Liver (tissue), 9 donors: ENCODE results near the gene MASP1. TPM values are rescaled to one million over a fixed set of nuclear protein-coding genes. Genes with fewer than 3 reads are reported as not detected.
A peak's percentile ranks its signal among the peaks of the same experiment; 100 is the strongest.

ENCODE experiments used
- DNase-seq: peaks from one replicate; pipeline ENCODE4 v3.0.0-alpha.2; 2017; ENCODE audit warnings: low spot score
- H3K27ac ChIP-seq, 2 donors: one replicate each; pipeline ENCODE4 v1.7.0; 2013; ENCODE audit warnings: inconsistent platforms in 2 of 2, low read length in 2 of 2, control low read depth in 1 of 2, low read depth in 1 of 2, mild to moderate bottlenecking in 1 of 2
- H3K27me3 ChIP-seq, 4 donors: one replicate each; pipeline versions ENCODE4 v1.6.1 to v1.7.0; 2013; ENCODE audit warnings: low read length in 3 of 4, inconsistent platforms in 1 of 4, mild to moderate bottlenecking in 1 of 4, moderate library complexity in 1 of 4; ENCODE audit not compliant: control insufficient read depth in 4 of 4, insufficient read depth in 4 of 4
- H3K36me3 ChIP-seq, 4 donors: one replicate each; pipeline versions ENCODE4 v1.6.1 to v1.7.0; 2013; ENCODE audit warnings: low read length in 3 of 4, mild to moderate bottlenecking in 3 of 4, low read depth in 1 of 4, moderate library complexity in 1 of 4; ENCODE audit not compliant: control insufficient read depth in 4 of 4, insufficient read depth in 3 of 4
- H3K4me1 ChIP-seq, 4 donors: one replicate each; pipeline versions ENCODE4 v1.6.1 to v1.7.0; 2013; ENCODE audit warnings: low read length in 3 of 4, mild to moderate bottlenecking in 3 of 4, moderate library complexity in 1 of 4; ENCODE audit not compliant: control insufficient read depth in 4 of 4, insufficient read depth in 4 of 4
- H3K4me3 ChIP-seq, 3 donors: one replicate each; pipeline versions ENCODE4 v1.6.1 to v1.7.0; 2013; ENCODE audit warnings: low read length in 3 of 3, control low read depth in 1 of 3, low read depth in 1 of 3, mild to moderate bottlenecking in 1 of 3
- H3K9ac ChIP-seq, 2 donors: one replicate each; pipeline ENCODE4 v1.7.0; 2013; ENCODE audit warnings: low read length in 2 of 2, mild to moderate bottlenecking in 2 of 2, moderate library complexity in 2 of 2, control low read depth in 1 of 2, low read depth in 1 of 2
- H3K9me3 ChIP-seq, 4 donors: one replicate each; pipeline versions ENCODE4 v1.6.1 to v1.7.0; 2013; ENCODE audit warnings: low read length in 3 of 4; ENCODE audit not compliant: control insufficient read depth in 4 of 4
- GABPA ChIP-seq, 2 donors: IDR thresholded peaks in 1 of 2; conservative IDR thresholded peaks in 1 of 2; 2 replicates each; pipeline ENCODE4 v1.6.1; 2016; ENCODE audit warnings: antibody characterized with exemption in 2 of 2, mild to moderate bottlenecking in 1 of 2, moderate library complexity in 1 of 2
- HNF4A ChIP-seq, 2 donors: conservative IDR thresholded peaks; 2 replicates each; pipeline ENCODE4 v1.6.1; 2016; ENCODE audit warnings: antibody characterized with exemption in 2 of 2, mild to moderate bottlenecking in 2 of 2
- HNF4G ChIP-seq: IDR thresholded peaks from 2 replicates; pipeline ENCODE4 v1.6.1; 2016; ENCODE audit warnings: antibody characterized with exemption
- NR2F2 ChIP-seq: IDR thresholded peaks from 2 replicates; pipeline ENCODE4 v1.6.1; 2016; ENCODE audit warnings: antibody characterized with exemption
- RAD21 ChIP-seq, 2 donors: IDR thresholded peaks; 2 replicates each; pipeline ENCODE4 v1.6.1; 2016; ENCODE audit warnings: antibody characterized with exemption in 2 of 2, mild to moderate bottlenecking in 2 of 2
- RXRA ChIP-seq, 2 donors: IDR thresholded peaks; 2 replicates each; pipeline ENCODE4 v1.6.1; 2017 to 2018; ENCODE audit warnings: antibody characterized with exemption in 2 of 2, mild to moderate bottlenecking in 1 of 2
- SP1 ChIP-seq: IDR thresholded peaks from 2 replicates; pipeline ENCODE4 v1.6.1; 2018; ENCODE audit warnings: antibody characterized with exemption, mild to moderate bottlenecking
- TAF1 ChIP-seq: conservative IDR thresholded peaks from 2 replicates; pipeline ENCODE4 v1.6.1; 2016; ENCODE audit warnings: antibody characterized with exemption, mild to moderate bottlenecking
- YY1 ChIP-seq: IDR thresholded peaks from 2 replicates; pipeline ENCODE4 v1.6.1; 2016; ENCODE audit warnings: antibody characterized with exemption, mild to moderate bottlenecking
- WGBS: extraction: QIAGEN DNeasy Blood & Tissue Kit; methylation state at CpG from one replicate; pipeline ENCODE4 v1.1.7; 2013; 5-methylcytosine and 5-hydroxymethylcytosine counted together
- polyA plus RNA-seq, 2 donors: library from polyadenylated mRNA; stranded (reverse) in 1 of 2; unstranded in 1 of 2; fragments of 200-250 nt in 1 of 2; fragments of >200 nt in 1 of 2; fragmentation: Nextera tagmentation in 1 of 2; extraction: Ambion mirVana in 1 of 2; gene quantifications; one replicate each; pipeline versions ENCODE4 v1.2.1 to v1.2.3, GENCODE V29; 2013 to 2015
- total RNA-seq, 2 donors: library from RNA; depleted of rRNA; stranded (reverse); fragments of >200 nt; gene quantifications; one replicate each; pipeline ENCODE4 v1.2.3, GENCODE V29; 2014
- TF ChIP-seq, protein P1 (sequence below): IDR thresholded peaks from 2 replicates; pipeline ENCODE4 v1.6.1; 2016; ENCODE audit warnings: antibody characterized with exemption
- TF ChIP-seq, protein P2 (sequence below): IDR thresholded peaks from 2 replicates; pipeline ENCODE4 v1.6.1; 2016; ENCODE audit warnings: antibody characterized with exemption
- TF ChIP-seq, protein P3 (sequence below): IDR thresholded peaks from 2 replicates; pipeline ENCODE4 v1.6.1; 2016; ENCODE audit warnings: antibody characterized with exemption
- TF ChIP-seq, protein P4 (sequence below): IDR thresholded peaks from 2 replicates; pipeline ENCODE4 v1.6.1; 2016; ENCODE audit warnings: antibody characterized with exemption, mild to moderate bottlenecking
- TF ChIP-seq, protein P5 (sequence below): fragments of 150-350 bp; IDR thresholded peaks from 2 replicates; pipeline ENCODE4 v1.5.1; 2017; ENCODE audit warnings: improper control_type of control experiment, low read depth, low read length; ENCODE audit not compliant: missing input control
- donor health status: healthy.
- donor health status: healthy.
- donor health status: healthy.
- donor health status: healthy.
- donor health status: healthy.

MASP1 gene, protein sequence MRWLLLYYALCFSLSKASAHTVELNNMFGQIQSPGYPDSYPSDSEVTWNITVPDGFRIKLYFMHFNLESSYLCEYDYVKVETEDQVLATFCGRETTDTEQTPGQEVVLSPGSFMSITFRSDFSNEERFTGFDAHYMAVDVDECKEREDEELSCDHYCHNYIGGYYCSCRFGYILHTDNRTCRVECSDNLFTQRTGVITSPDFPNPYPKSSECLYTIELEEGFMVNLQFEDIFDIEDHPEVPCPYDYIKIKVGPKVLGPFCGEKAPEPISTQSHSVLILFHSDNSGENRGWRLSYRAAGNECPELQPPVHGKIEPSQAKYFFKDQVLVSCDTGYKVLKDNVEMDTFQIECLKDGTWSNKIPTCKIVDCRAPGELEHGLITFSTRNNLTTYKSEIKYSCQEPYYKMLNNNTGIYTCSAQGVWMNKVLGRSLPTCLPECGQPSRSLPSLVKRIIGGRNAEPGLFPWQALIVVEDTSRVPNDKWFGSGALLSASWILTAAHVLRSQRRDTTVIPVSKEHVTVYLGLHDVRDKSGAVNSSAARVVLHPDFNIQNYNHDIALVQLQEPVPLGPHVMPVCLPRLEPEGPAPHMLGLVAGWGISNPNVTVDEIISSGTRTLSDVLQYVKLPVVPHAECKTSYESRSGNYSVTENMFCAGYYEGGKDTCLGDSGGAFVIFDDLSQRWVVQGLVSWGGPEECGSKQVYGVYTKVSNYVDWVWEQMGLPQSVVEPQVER
- total RNA-seq, result 10 to 100 TPM; 83.4 to 83.8 TPM
- 10 to 100 TPM; 53.2 to 64.2 TPM for polyA plus RNA-seq

DNA sequence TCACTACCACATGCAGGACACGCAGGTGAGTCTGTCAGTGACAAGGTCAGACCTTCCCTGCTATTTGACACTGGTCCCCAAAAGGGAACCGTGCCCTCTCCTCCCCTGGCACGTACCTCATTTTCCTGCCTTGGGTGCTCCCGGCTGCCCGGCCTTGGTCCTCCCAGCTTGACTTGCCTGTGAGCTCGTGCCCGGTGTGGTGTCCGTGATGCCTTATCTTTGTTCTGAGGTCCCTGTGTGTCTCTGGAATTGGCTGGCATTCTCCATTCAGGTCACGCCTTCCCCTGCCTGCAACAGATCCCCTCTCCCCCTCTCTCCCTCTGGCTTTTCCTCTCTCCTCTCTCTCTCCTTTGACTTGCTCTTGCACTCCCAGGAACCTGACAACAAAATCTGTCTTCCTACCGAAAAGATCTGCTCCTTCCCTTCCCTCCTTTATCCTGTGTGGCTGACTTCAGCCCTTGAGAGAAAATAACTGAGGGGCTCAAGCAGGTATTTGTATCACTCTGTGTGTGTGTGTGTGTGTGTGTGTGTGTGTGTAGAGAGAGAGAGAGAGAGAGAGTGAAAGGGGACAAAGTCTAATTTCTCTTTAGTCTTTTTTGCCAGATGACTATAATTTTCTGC, at the start of gene MASP1:
Gene MASP1 (minus strand): TSS at position 226 of the 621 bp plus-strand sequence. CDS start 105 bp downstream, at position 121.
- H3K4me1 ChIP-seq, result peaks cover 8 to 54% (median 35%) of the 10 kb centered on the region in 4 donors
- TF ChIP-seq, protein P1, sequence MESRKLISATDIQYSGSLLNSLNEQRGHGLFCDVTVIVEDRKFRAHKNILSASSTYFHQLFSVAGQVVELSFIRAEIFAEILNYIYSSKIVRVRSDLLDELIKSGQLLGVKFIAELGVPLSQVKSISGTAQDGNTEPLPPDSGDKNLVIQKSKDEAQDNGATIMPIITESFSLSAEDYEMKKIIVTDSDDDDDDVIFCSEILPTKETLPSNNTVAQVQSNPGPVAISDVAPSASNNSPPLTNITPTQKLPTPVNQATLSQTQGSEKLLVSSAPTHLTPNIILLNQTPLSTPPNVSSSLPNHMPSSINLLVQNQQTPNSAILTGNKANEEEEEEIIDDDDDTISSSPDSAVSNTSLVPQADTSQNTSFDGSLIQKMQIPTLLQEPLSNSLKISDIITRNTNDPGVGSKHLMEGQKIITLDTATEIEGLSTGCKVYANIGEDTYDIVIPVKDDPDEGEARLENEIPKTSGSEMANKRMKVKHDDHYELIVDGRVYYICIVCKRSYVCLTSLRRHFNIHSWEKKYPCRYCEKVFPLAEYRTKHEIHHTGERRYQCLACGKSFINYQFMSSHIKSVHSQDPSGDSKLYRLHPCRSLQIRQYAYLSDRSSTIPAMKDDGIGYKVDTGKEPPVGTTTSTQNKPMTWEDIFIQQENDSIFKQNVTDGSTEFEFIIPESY, result no peak
- TF ChIP-seq TAF1 (peak; percentile 96), YY1 (peak; percentile 89), GABPA (IDR thresholded peaks at IDR 0.05 in 1 of 2, conservative IDR thresholded peaks at IDR 0.05 in 1 of 2) (no peak), HNF4A (conservative IDR thresholded peaks at IDR 0.05) (peak; percentile 91 to 92), SP1 (peak; percentile 74), HNF4G (peak; percentile 72), RXRA (IDR thresholded peaks at IDR 0.05) (peak; percentile 47 to 49), RAD21 (IDR thresholded peaks at IDR 0.05) (peak in 1 of 2 donors; percentile 22), NR2F2 (no peak)
- TF ChIP-seq, protein P2, sequence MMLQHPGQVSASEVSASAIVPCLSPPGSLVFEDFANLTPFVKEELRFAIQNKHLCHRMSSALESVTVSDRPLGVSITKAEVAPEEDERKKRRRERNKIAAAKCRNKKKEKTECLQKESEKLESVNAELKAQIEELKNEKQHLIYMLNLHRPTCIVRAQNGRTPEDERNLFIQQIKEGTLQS, result no peak
- TF ChIP-seq, protein P3, sequence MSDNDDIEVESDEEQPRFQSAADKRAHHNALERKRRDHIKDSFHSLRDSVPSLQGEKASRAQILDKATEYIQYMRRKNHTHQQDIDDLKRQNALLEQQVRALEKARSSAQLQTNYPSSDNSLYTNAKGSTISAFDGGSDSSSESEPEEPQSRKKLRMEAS, result peak; percentile 39
- TF ChIP-seq, protein P4, sequence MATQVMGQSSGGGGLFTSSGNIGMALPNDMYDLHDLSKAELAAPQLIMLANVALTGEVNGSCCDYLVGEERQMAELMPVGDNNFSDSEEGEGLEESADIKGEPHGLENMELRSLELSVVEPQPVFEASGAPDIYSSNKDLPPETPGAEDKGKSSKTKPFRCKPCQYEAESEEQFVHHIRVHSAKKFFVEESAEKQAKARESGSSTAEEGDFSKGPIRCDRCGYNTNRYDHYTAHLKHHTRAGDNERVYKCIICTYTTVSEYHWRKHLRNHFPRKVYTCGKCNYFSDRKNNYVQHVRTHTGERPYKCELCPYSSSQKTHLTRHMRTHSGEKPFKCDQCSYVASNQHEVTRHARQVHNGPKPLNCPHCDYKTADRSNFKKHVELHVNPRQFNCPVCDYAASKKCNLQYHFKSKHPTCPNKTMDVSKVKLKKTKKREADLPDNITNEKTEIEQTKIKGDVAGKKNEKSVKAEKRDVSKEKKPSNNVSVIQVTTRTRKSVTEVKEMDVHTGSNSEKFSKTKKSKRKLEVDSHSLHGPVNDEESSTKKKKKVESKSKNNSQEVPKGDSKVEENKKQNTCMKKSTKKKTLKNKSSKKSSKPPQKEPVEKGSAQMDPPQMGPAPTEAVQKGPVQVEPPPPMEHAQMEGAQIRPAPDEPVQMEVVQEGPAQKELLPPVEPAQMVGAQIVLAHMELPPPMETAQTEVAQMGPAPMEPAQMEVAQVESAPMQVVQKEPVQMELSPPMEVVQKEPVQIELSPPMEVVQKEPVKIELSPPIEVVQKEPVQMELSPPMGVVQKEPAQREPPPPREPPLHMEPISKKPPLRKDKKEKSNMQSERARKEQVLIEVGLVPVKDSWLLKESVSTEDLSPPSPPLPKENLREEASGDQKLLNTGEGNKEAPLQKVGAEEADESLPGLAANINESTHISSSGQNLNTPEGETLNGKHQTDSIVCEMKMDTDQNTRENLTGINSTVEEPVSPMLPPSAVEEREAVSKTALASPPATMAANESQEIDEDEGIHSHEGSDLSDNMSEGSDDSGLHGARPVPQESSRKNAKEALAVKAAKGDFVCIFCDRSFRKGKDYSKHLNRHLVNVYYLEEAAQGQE, result peak; percentile 80
- H3K9ac ChIP-seq, result peak within 1 kb of the TSS; percentile 89 to 97
- no peaks in the 10 kb centered on the region for H3K27me3 ChIP-seq
- H3K36me3 ChIP-seq, result no peaks in the 10 kb centered on the region
- H3K4me3 ChIP-seq, result peak within 1 kb of the TSS; percentile 50 to 99 (median 86)
- peak; percentile 62 for DNase-seq
- peak within 1 kb of the TSS; percentile 97 to 99 for H3K27ac ChIP-seq
- 11% methylated on average over 10 of the region's 10 CpGs for WGBS
- no peaks in the 10 kb centered on the region for H3K9me3 ChIP-seq

DNA sequence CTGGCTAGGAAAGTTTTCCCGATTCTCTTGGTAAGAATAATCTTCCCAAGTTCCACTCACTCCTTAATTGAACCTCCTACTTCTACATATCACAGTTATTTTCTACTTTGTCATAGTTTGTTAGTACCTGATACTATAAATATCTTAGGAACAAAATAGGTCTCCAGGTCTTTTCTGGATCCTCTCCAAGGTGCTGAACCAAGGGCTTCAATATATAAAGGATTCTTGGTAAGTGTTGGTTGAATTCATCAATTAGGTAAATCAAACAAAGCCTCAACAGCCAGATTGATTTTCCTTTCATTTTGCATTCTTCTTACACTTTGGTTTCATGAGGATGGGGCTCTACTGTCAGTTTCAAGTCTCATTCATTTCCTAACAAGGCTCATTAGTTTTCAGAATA, 49.0 kb upstream of the MASP1 start:
- 78% methylated on average over 1 of the region's 1 CpG for WGBS
- TF ChIP-seq HNF4G, result no peak
- TF ChIP-seq NR2F2, result no peak
- TF ChIP-seq HNF4A (conservative IDR thresholded peaks at IDR 0.05), result no peak
- no peak for TF ChIP-seq GABPA (IDR thresholded peaks at IDR 0.05 in 1 of 2, conservative IDR thresholded peaks at IDR 0.05 in 1 of 2)
- TF ChIP-seq, protein P5, sequence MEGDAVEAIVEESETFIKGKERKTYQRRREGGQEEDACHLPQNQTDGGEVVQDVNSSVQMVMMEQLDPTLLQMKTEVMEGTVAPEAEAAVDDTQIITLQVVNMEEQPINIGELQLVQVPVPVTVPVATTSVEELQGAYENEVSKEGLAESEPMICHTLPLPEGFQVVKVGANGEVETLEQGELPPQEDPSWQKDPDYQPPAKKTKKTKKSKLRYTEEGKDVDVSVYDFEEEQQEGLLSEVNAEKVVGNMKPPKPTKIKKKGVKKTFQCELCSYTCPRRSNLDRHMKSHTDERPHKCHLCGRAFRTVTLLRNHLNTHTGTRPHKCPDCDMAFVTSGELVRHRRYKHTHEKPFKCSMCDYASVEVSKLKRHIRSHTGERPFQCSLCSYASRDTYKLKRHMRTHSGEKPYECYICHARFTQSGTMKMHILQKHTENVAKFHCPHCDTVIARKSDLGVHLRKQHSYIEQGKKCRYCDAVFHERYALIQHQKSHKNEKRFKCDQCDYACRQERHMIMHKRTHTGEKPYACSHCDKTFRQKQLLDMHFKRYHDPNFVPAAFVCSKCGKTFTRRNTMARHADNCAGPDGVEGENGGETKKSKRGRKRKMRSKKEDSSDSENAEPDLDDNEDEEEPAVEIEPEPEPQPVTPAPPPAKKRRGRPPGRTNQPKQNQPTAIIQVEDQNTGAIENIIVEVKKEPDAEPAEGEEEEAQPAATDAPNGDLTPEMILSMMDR, result no peak
- TF ChIP-seq, protein P4, result no peak

More for the DNA sequence above, 49.0 kb upstream of the MASP1 start:
- Histone ChIP-seq H3K4me3 (no peak overlapping the region), H3K27me3 (no peaks in the 10 kb centered on the region), H3K4me1 (no peaks in the 10 kb centered on the region), H3K36me3 (no peaks in the 10 kb centered on the region), H3K9ac (no peak overlapping the region), H3K9me3 (no peaks in the 10 kb centered on the region), H3K27ac (no peak overlapping the region)
- DNase-seq, result no peak
